Mammary epithelial cell (primary cell): ENCODE measurements around the gene TMEM120B.

Experiments
- CTCF ChIP-seq, 2 donors: IDR thresholded peaks in 1 of 2; conservative IDR thresholded peaks in 1 of 2; 2 replicates each; pipeline ENCODE4 v1.5.1; 2011 to 2012; ENCODE audit warnings: inconsistent platforms in 2 of 2, low read length in 2 of 2, mild to moderate bottlenecking in 2 of 2, control low read depth in 1 of 2, low read depth in 1 of 2; ENCODE audit not compliant: insufficient read depth in 1 of 2; ENCODE audit errors: extremely low read depth in 1 of 2
- EZH2 ChIP-seq: IDR thresholded peaks from 2 replicates; pipeline ENCODE4 v1.6.1; 2012; ENCODE audit warnings: low read length, inconsistent platforms, borderline replicate concordance

- no peak for TF ChIP-seq CTCF (conservative IDR thresholded peaks at IDR 0.05 in 1 of 2, IDR thresholded peaks at IDR 0.05 in 1 of 2; ENCODE audit: extremely low read depth in 1 of 2, insufficient read depth in 1 of 2, low read depth in 1 of 2, low read length in 2 of 2)
- TF ChIP-seq EZH2: no peak
Measured at GRCh38 chr12:121748571-121749265, 36.2 kb downstream of the TMEM120B start.
